Esophagus squamous epithelium (tissue), 4 donors: ENCODE results near the gene DNAH14.

Experiments used
- CTCF ChIP-seq, 6 experiments: fragments of 450-650 bp in 4 of 6; fragments of 200-600 bp in 2 of 6; sonication (generic) in 2 of 6; IDR thresholded peaks; one replicate each; pipeline ENCODE4 v1.5.1; 2016 to 2019; ENCODE audit warnings: antibody characterized with exemption in 6 of 6, mild to moderate bottlenecking in 4 of 6, moderate library complexity in 4 of 6
- POLR2A ChIP-seq, 4 donors: fragments of 450-650 bp; IDR thresholded peaks; one replicate each; pipeline ENCODE4 v1.6.1; 2017; ENCODE audit warnings: antibody characterized with exemption in 4 of 4, mild to moderate bottlenecking in 4 of 4, moderate library complexity in 3 of 4

DNA sequence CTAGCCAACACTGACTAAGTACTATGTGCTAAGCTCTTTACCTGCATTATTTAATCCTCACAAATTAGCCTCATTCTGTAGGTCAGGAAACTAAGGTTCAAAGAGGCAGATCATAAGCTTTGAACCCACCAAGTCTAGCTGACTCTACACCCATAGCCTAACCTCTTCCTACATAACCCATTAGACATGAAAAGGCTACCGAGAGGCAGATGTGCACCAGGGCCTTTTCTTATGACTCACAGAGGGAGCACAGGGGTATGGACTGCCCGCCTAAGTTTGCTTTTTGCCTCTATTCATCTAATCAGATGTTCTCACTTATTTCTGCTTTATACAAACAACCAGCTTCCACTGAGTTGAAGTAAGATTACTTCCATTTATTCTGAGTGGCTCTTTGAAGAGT lies 466.9 kb downstream of the DNAH14 start:
- TF ChIP-seq CTCF (IDR thresholded peaks at IDR 0.05) (no peak), POLR2A (IDR thresholded peaks at IDR 0.05) (no peak)
